GM12878 (cell line): ENCODE data around the gene CTSA.

Experiments
- GABPA ChIP-seq: IDR thresholded peaks from 2 replicates; pipeline ENCODE4 v1.6.1; 2014; ENCODE audit warnings: antibody characterized with exemption, low read depth, mild to moderate bottlenecking, inconsistent platforms
- SIN3A ChIP-seq: IDR thresholded peaks from 2 replicates; pipeline ENCODE4 v1.6.1; 2012; ENCODE audit warnings: low read depth, low read length, improper control_type of control experiment
- SIX5 ChIP-seq: IDR thresholded peaks from 2 replicates; pipeline ENCODE4 v1.6.1; 2011; ENCODE audit warnings: mild to moderate bottlenecking, low read depth, low read length, moderate library complexity; ENCODE audit not compliant: severe bottlenecking
- SMC3 ChIP-seq: IDR thresholded peaks from 2 replicates; pipeline ENCODE4 v1.6.1; 2011; ENCODE audit warnings: low read length, improper control_type of control experiment, borderline replicate concordance
- YY1 ChIP-seq: IDR thresholded peaks from 2 replicates; pipeline ENCODE4 v1.6.1; 2011; ENCODE audit warnings: low read depth, mild to moderate bottlenecking, low read length
- TF ChIP-seq, protein P1 (sequence below): IDR thresholded peaks from 2 replicates; pipeline ENCODE4 v1.6.1; 2012; ENCODE audit warnings: low read length, inconsistent platforms
- TF ChIP-seq, protein P2 (sequence below), 3 experiments: IDR thresholded peaks in 2 of 3; conservative IDR thresholded peaks in 1 of 3; 2 replicates each; pipeline ENCODE4 v1.5.1; 2011; ENCODE audit warnings: low read depth in 3 of 3, low read length in 3 of 3, mild to moderate bottlenecking in 3 of 3, control low read depth in 2 of 3, moderate library complexity in 2 of 3, inconsistent platforms in 1 of 3, mixed read lengths in 1 of 3; ENCODE audit not compliant: control insufficient read depth in 2 of 3, insufficient read depth in 1 of 3; ENCODE audit errors: extremely low read depth in 1 of 3
- TF ChIP-seq, protein P3 (sequence below): IDR thresholded peaks from 2 replicates; pipeline ENCODE4 v1.6.1; 2012; ENCODE audit warnings: low read depth, low read length, improper control_type of control experiment
- TF ChIP-seq, protein P4 (sequence below): IDR thresholded peaks from 2 replicates; pipeline ENCODE4 v1.6.1; 2012; ENCODE audit warnings: mild to moderate bottlenecking, low read depth, low read length

DNA sequence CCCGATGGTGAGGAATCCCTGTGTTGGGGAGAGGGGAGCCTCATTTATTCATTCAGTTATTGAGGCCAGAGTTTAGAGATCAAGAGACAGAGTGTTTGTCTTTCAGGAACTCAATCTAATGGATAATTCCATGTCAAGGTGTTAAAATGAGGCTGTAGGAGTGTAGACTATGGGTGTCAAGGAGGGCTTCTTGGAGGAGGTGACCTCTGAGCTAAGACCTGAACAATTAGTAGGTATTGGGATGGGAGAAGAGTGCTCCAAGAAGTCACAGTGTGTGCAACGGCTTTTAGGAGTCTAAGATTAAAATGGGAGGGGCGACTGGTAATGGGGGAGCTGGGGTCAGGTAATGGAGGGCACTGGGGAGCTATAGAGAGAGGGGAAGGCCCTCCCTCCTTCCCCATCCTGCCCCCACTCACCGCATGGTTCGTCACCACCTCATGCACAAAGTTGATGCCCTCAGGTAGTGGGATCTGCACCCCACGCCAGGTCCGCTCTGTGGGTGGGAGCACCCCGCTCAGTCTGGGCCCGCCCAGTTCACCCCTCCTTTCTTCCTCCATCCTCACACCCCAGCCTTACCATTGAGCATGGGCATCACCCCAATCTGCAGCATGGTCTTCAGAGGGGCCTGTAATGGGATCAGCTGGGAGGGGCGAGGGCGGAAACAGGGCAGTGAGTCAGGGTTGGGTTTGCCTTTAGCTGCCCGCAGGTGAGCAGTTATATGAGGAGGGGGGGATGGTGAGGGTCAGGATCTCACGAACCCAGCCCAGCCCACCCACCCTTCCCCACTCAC is 8.1 kb downstream of the CTSA start:
- no peak for TF ChIP-seq SMC3
- TF ChIP-seq, protein P1, sequence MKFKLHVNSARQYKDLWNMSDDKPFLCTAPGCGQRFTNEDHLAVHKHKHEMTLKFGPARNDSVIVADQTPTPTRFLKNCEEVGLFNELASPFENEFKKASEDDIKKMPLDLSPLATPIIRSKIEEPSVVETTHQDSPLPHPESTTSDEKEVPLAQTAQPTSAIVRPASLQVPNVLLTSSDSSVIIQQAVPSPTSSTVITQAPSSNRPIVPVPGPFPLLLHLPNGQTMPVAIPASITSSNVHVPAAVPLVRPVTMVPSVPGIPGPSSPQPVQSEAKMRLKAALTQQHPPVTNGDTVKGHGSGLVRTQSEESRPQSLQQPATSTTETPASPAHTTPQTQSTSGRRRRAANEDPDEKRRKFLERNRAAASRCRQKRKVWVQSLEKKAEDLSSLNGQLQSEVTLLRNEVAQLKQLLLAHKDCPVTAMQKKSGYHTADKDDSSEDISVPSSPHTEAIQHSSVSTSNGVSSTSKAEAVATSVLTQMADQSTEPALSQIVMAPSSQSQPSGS, result no peak
- TF ChIP-seq, protein P2, sequence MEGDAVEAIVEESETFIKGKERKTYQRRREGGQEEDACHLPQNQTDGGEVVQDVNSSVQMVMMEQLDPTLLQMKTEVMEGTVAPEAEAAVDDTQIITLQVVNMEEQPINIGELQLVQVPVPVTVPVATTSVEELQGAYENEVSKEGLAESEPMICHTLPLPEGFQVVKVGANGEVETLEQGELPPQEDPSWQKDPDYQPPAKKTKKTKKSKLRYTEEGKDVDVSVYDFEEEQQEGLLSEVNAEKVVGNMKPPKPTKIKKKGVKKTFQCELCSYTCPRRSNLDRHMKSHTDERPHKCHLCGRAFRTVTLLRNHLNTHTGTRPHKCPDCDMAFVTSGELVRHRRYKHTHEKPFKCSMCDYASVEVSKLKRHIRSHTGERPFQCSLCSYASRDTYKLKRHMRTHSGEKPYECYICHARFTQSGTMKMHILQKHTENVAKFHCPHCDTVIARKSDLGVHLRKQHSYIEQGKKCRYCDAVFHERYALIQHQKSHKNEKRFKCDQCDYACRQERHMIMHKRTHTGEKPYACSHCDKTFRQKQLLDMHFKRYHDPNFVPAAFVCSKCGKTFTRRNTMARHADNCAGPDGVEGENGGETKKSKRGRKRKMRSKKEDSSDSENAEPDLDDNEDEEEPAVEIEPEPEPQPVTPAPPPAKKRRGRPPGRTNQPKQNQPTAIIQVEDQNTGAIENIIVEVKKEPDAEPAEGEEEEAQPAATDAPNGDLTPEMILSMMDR (IDR thresholded peaks at IDR 0.05 in 2 of 3, conservative IDR thresholded peaks at IDR 0.05 in 1 of 3; ENCODE audit: control insufficient read depth in 2 of 3, extremely low read depth in 1 of 3, insufficient read depth in 1 of 3, low read depth in 3 of 3, low read length in 3 of 3), result no peak
- TF ChIP-seq SIN3A, result no peak
- TF ChIP-seq, protein P3, sequence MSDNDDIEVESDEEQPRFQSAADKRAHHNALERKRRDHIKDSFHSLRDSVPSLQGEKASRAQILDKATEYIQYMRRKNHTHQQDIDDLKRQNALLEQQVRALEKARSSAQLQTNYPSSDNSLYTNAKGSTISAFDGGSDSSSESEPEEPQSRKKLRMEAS, result no peak
- no peak for TF ChIP-seq YY1
- TF ChIP-seq SIX5, result no peak
- no peak for TF ChIP-seq GABPA
- TF ChIP-seq, protein P4, sequence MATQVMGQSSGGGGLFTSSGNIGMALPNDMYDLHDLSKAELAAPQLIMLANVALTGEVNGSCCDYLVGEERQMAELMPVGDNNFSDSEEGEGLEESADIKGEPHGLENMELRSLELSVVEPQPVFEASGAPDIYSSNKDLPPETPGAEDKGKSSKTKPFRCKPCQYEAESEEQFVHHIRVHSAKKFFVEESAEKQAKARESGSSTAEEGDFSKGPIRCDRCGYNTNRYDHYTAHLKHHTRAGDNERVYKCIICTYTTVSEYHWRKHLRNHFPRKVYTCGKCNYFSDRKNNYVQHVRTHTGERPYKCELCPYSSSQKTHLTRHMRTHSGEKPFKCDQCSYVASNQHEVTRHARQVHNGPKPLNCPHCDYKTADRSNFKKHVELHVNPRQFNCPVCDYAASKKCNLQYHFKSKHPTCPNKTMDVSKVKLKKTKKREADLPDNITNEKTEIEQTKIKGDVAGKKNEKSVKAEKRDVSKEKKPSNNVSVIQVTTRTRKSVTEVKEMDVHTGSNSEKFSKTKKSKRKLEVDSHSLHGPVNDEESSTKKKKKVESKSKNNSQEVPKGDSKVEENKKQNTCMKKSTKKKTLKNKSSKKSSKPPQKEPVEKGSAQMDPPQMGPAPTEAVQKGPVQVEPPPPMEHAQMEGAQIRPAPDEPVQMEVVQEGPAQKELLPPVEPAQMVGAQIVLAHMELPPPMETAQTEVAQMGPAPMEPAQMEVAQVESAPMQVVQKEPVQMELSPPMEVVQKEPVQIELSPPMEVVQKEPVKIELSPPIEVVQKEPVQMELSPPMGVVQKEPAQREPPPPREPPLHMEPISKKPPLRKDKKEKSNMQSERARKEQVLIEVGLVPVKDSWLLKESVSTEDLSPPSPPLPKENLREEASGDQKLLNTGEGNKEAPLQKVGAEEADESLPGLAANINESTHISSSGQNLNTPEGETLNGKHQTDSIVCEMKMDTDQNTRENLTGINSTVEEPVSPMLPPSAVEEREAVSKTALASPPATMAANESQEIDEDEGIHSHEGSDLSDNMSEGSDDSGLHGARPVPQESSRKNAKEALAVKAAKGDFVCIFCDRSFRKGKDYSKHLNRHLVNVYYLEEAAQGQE, result no peak
